IMR-90 (cell line): Measurements from ENCODE around the gene ZNF396. TPM values are rescaled to one million over a fixed set of nuclear protein-coding genes. Genes with fewer than 3 reads are reported as not detected.

Experiments
- ATAC-seq: fragments of 200-7000 bp; cut with Tn5 transposase; 2 replicates; pipeline ENCODE4 v1.9.1; 2020; ENCODE audit warnings: low read depth, mild to moderate bottlenecking, moderate library complexity
- BruUV-seq: library from RNA; stranded (reverse); fragments of 400-500 nt; replicated peaks from 2 replicates; lab custom pipeline; 2021; lab: Mats Ljungman, UMichigan
- CTCF ChIA-PET: fragments of 300-600 bp; formaldehyde crosslinking; extraction: SDS; loops from one replicate; lab custom pipeline; 2021; ENCODE audit warnings: antibody characterized with exemption; lab: Yijun Ruan, JAX
- POLR2A ChIA-PET: fragments of 300-600 bp; sonication (Branson Sonifier 250); formaldehyde crosslinking; loops from one replicate; lab custom pipeline; 2022; ENCODE audit warnings: antibody characterized with exemption; ENCODE audit not compliant: unreplicated experiment; lab: Charles Lee
- DNase-seq: peaks from one replicate; pipeline ENCODE4 v3.0.0; 2013
- H2AFZ ChIP-seq: replicated peaks from 2 replicates; pipeline ENCODE3; 2013; ENCODE audit warnings: low read length, mild to moderate bottlenecking; ENCODE audit not compliant: poor library complexity
- H2AK5ac ChIP-seq: 2 replicates; pipeline ENCODE4 v1.6.1; 2013; ENCODE audit warnings: low read depth, low read length, inconsistent platforms
- H2AK9ac ChIP-seq: replicated peaks from 2 replicates; pipeline ENCODE3; 2013; ENCODE audit warnings: mild to moderate bottlenecking, low read depth, low read length, moderate library complexity; ENCODE audit not compliant: poor library complexity
- H2BK120ac ChIP-seq: 2 replicates; pipeline ENCODE4 v1.6.1; 2013; ENCODE audit warnings: low read depth, low read length, inconsistent platforms
- H2BK15ac ChIP-seq: 3 replicates; pipeline ENCODE4 v1.6.1; 2013; ENCODE audit warnings: low read depth, low read length, inconsistent platforms
- H2BK20ac ChIP-seq: 2 replicates; pipeline ENCODE4 v1.6.1; 2013; ENCODE audit warnings: low read depth, mild to moderate bottlenecking, inconsistent platforms, low read length, moderate library complexity
- H2BK5ac ChIP-seq: 2 replicates; pipeline ENCODE4 v1.6.1; 2013; ENCODE audit warnings: mild to moderate bottlenecking, low read depth, low read length, inconsistent platforms; ENCODE audit not compliant: poor library complexity, severe bottlenecking
- H3K14ac ChIP-seq: replicated peaks from 2 replicates; pipeline ENCODE4 v1.6.1; 2013; ENCODE audit warnings: low read depth, low read length, inconsistent platforms
- H3K18ac ChIP-seq: 2 replicates; pipeline ENCODE4 v1.6.1; 2013; ENCODE audit warnings: low read depth, low read length, control low read depth
- H3K23ac ChIP-seq: 2 replicates; pipeline ENCODE4 v1.6.1; 2013; ENCODE audit warnings: low read depth, low read length, inconsistent platforms
- H3K27ac ChIP-seq: 2 replicates; pipeline ENCODE4 v1.5.1; 2013; ENCODE audit warnings: mild to moderate bottlenecking, control low read depth, low read length; ENCODE audit not compliant: insufficient read depth
- H3K27me3 ChIP-seq: 2 replicates; pipeline ENCODE4 v1.6.1; 2013; ENCODE audit warnings: low read length; ENCODE audit not compliant: control insufficient read depth, insufficient read depth
- H3K36me3 ChIP-seq: 2 replicates; pipeline ENCODE4 v1.6.1; 2013; ENCODE audit warnings: low read length, mixed read lengths; ENCODE audit not compliant: control insufficient read depth, insufficient read depth
- H3K4ac ChIP-seq: 2 replicates; pipeline ENCODE4 v1.6.1; 2013; ENCODE audit warnings: low read depth, low read length, inconsistent platforms
- H3K4me1 ChIP-seq: 2 replicates; pipeline ENCODE4 v1.6.1; 2013; ENCODE audit warnings: low read length, mixed read lengths; ENCODE audit not compliant: control insufficient read depth, insufficient read depth
- H3K4me2 ChIP-seq: 2 replicates; pipeline ENCODE4 v1.6.1; 2013; ENCODE audit warnings: low read depth, mild to moderate bottlenecking, control low read depth, low read length, moderate library complexity
- H3K4me3 ChIP-seq: 2 replicates; pipeline ENCODE4 v1.5.1; 2013; ENCODE audit warnings: low read depth, mild to moderate bottlenecking, control low read depth, low read length, moderate library complexity; ENCODE audit not compliant: insufficient read depth
- H3K56ac ChIP-seq: 2 replicates; pipeline ENCODE4 v1.6.1; 2013; ENCODE audit warnings: low read length, inconsistent platforms; ENCODE audit not compliant: insufficient read depth; ENCODE audit errors: extremely low read depth
- H3K79me1 ChIP-seq, 2 experiments: 2 replicates each; pipeline ENCODE4 v1.6.1; 2013; ENCODE audit warnings: low read length in 2 of 2, inconsistent platforms in 1 of 2, low read depth in 1 of 2
- H3K9ac ChIP-seq: 2 replicates; pipeline ENCODE4 v1.6.1; 2013; ENCODE audit warnings: low read depth, low read length, control low read depth
- H3K9me1 ChIP-seq: 2 replicates; pipeline ENCODE4 v1.6.1; 2013; ENCODE audit warnings: low read length, inconsistent platforms; ENCODE audit not compliant: insufficient read depth
- H3K9me3 ChIP-seq: 2 replicates; pipeline ENCODE4 v1.6.1; 2013; ENCODE audit warnings: low read length; ENCODE audit not compliant: control insufficient read depth, insufficient read depth
- H4K20me1 ChIP-seq: 2 replicates; pipeline ENCODE4 v1.6.1; 2013; ENCODE audit warnings: low read length, inconsistent platforms; ENCODE audit not compliant: insufficient read depth
- H4K5ac ChIP-seq: 2 replicates; pipeline ENCODE4 v1.6.1; 2013; ENCODE audit warnings: mild to moderate bottlenecking, low read depth, low read length, control low read depth
- H4K8ac ChIP-seq, 2 experiments: 2 replicates each; pipeline ENCODE4 v1.6.1; 2013; ENCODE audit warnings: low read depth in 2 of 2, low read length in 2 of 2, control low read depth in 1 of 2, inconsistent platforms in 1 of 2
- H4K91ac ChIP-seq: 2 replicates; pipeline ENCODE4 v1.6.1; 2013; ENCODE audit warnings: low read depth, low read length, inconsistent platforms; ENCODE audit not compliant: insufficient read depth
- CTCF ChIP-seq: conservative IDR thresholded peaks from 2 replicates; pipeline ENCODE4 v1.5.1; 2012; ENCODE audit warnings: mild to moderate bottlenecking, low read depth, low read length, improper control_type of control experiment
- FOS ChIP-seq: fragments of 150-350 bp; IDR thresholded peaks from 2 replicates; pipeline ENCODE4 v1.6.1; 2016; ENCODE audit warnings: low read depth, low read length
- MAFK ChIP-seq: IDR thresholded peaks from 2 replicates; pipeline ENCODE4 v1.6.1; 2012; ENCODE audit warnings: low read depth, low read length, improper control_type of control experiment
- MAZ ChIP-seq: IDR thresholded peaks from 2 replicates; pipeline ENCODE4 v1.6.1; 2012; ENCODE audit warnings: low read depth, mild to moderate bottlenecking, low read length, improper control_type of control experiment, moderate library complexity, borderline replicate concordance
- MXI1 ChIP-seq: IDR thresholded peaks from 2 replicates; pipeline ENCODE4 v1.6.1; 2012; ENCODE audit warnings: low read depth, mild to moderate bottlenecking, low read length, moderate library complexity, borderline replicate concordance
- NFE2L2 ChIP-seq: fragments of 150-350 bp; IDR thresholded peaks from 2 replicates; pipeline ENCODE4 v1.6.1; 2016; ENCODE audit warnings: low read depth, mild to moderate bottlenecking, low read length
- RAD21 ChIP-seq: IDR thresholded peaks from 2 replicates; pipeline ENCODE4 v1.6.1; 2012; ENCODE audit warnings: low read length, improper control_type of control experiment
- RCOR1 ChIP-seq: IDR thresholded peaks from 2 replicates; pipeline ENCODE4 v1.6.1; 2012; ENCODE audit warnings: mild to moderate bottlenecking, low read length, improper control_type of control experiment; ENCODE audit not compliant: insufficient replicate concordance
- RFX5 ChIP-seq: IDR thresholded peaks from 2 replicates; pipeline ENCODE4 v1.8.0; 2012; ENCODE audit warnings: low read depth, mild to moderate bottlenecking, low read length, moderate library complexity
- SMC3 ChIP-seq: fragments of 150-350 bp; IDR thresholded peaks from 2 replicates; pipeline ENCODE4 v1.6.1; 2016; ENCODE audit warnings: low read depth, mild to moderate bottlenecking, antibody characterized with exemption, low read length, moderate library complexity
- USF2 ChIP-seq: fragments of 150-350 bp; IDR thresholded peaks from 2 replicates; pipeline ENCODE4 v1.6.1; 2017; ENCODE audit warnings: mild to moderate bottlenecking, antibody characterized with exemption, low read length, low read depth
- WGBS, 2 experiments: methylation state at CpG; one replicate each; pipeline versions ENCODE4 v1.1.5 to v1.1.7; 2013; ENCODE audit warnings: missing lambda C conversion rate in 2 of 2; ENCODE audit not compliant: insufficient read length in 1 of 2; ENCODE audit errors: extremely low coverage in 2 of 2; 5-methylcytosine and 5-hydroxymethylcytosine counted together
- dilution Hi-C: fragments of 300-500 bp; cut with HindIII; formaldehyde crosslinking; loops from one replicate; pipeline ENCODE4 v1.14.3; 2018; ENCODE audit warnings: low sequenced_read_pairs; ENCODE audit not compliant: unreplicated experiment
- in situ Hi-C: fragments of 300-500 bp; cut with MboI; formaldehyde crosslinking; loops from 3 replicates; pipeline ENCODE4 v1.14.3; 2019; ENCODE audit warnings: low sequenced_read_pairs, inconsistent platforms, mixed read lengths
- intact Hi-C: fragments of 100-400 bp; cut with micrococcal nuclease; formaldehyde crosslinking; loops from 2 replicates; pipeline ENCODE4 v1.10.0; 2022
- polyA plus RNA-seq, 3 experiments: library from polyadenylated mRNA; depleted of rRNA; stranded (reverse); fragments of >200 nt; gene quantifications; 2 replicates each; pipeline ENCODE4 v1.2.3, GENCODE V29; 2012; ENCODE audit warnings: low replicate concordance in 1 of 3
- total RNA-seq: library from RNA; depleted of rRNA; stranded (reverse); fragments of >200 nt; gene quantifications from 2 replicates; pipeline ENCODE4 v1.2.3, GENCODE V29; 2012

The ZNF396 gene
- total and polyA plus RNA-seq, 2 of the 4 experiments (the other 2 are of a cell fraction) = 0.26 to 0.54 TPM

- H3K4me1 ChIP-seq = no peaks in the 10 kb centered on the region
- CTCF ChIA-PET = no interaction called here
- no peak overlapping the region for H3K56ac ChIP-seq
- no peak overlapping the region for H2AFZ ChIP-seq
- no peak overlapping the region for H3K27ac ChIP-seq
- peaks cover 4% of the 10 kb centered on the region for H3K27me3 ChIP-seq
- peaks cover 1% of the 10 kb centered on the region; the same call in 1 of the 2 replicates for H3K9me3 ChIP-seq
- no peak overlapping the region for H4K5ac ChIP-seq
- no CpG with 5 or more reads among the region's 1 CpG for WGBS, 2 experiments
- intact Hi-C loops (no loop called here), dilution Hi-C loops (no loop called here), in situ Hi-C loops (no loop called here)
- H3K36me3 ChIP-seq = no peaks in the 10 kb centered on the region
- no peak for TF ChIP-seq SMC3
- no peak for TF ChIP-seq RFX5
- TF ChIP-seq USF2 = no peak
- no peak for TF ChIP-seq FOS
- no peak for TF ChIP-seq MAZ
- no peak for TF ChIP-seq MAFK
- TF ChIP-seq RCOR1 = no peak
- TF ChIP-seq CTCF = no peak
- TF ChIP-seq RAD21 = no peak
- no peak for TF ChIP-seq MXI1
- TF ChIP-seq NFE2L2 = no peak
- H2BK5ac ChIP-seq = no peak overlapping the region
- no peaks in the 10 kb centered on the region for H4K20me1 ChIP-seq
- DNase-seq = no peak
- H3K4ac ChIP-seq = no peak overlapping the region
- no peak overlapping the region for H3K23ac ChIP-seq
- POLR2A ChIA-PET = no interaction called here
- no peak overlapping the region for H4K8ac ChIP-seq
- H3K14ac ChIP-seq = no peak overlapping the region
- no peak overlapping the region for H2AK9ac ChIP-seq
- H2BK20ac ChIP-seq = no peak overlapping the region
- no TSS peak for BruUV-seq
- H3K4me3 ChIP-seq = no peak overlapping the region
- no peaks in the 10 kb centered on the region for H3K9me1 ChIP-seq
- no peak overlapping the region for H3K9ac ChIP-seq
- H4K91ac ChIP-seq = no peak overlapping the region
- no peak for ATAC-seq
- H3K79me1 ChIP-seq = no peaks in the 10 kb centered on the region
- no peak overlapping the region for H3K4me2 ChIP-seq
- no peak overlapping the region for H2BK120ac ChIP-seq
- H3K18ac ChIP-seq = no peak overlapping the region
- no peak overlapping the region for H2AK5ac ChIP-seq
- H2BK15ac ChIP-seq = no peak overlapping the region
Observed at GRCh38 chr18:35417223-35417622, 40.1 kb upstream of the ZNF396 start.
